Activated CD4-positive, alpha-beta T cell treated with anti-CD3 and anti-CD28 coated beads, Interleukin-2, amount 50 U/mL, for 16 hours (primary cell): Measurements from ENCODE around the gene CHST15.

Experiments used
- DNase-seq: peaks from one replicate; pipeline ENCODE4 v3.0.0-alpha.2; 2020

The CHST15 gene

DNA sequence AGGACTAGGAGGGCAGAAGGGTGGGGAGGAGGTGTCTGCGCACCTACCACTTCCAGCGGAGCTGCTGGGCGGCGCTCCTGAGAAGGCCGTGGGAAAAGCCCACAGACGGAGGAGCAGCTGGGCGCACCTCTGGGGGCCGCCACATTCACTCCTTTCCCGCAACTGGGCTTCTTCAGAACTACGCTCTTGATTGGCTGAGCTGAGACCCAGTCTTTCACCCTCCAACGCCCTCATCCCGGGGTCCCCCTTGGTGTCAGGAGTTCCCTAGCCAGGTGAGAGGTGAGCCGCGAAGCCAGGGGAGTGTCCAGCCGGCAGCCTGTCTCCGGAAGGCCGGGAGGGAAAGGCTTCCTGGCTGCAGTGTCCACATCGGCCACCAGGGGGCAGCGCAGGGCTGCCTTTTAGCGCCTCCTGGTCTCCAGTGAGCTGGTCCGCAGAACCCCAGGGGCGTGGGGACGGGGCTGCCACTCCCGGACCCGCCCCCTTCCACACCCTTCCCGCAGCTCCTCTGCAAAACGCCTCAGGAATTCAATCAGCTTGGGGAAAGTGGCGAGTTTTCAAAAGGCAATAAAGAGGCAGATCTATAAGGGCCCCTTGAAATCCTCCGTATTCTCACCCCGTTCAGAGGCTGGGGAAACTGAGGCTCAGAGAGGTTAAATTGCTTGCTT lies 98.8 kb downstream of the CHST15 start:
- DNase-seq = peak; percentile 73

DNA sequence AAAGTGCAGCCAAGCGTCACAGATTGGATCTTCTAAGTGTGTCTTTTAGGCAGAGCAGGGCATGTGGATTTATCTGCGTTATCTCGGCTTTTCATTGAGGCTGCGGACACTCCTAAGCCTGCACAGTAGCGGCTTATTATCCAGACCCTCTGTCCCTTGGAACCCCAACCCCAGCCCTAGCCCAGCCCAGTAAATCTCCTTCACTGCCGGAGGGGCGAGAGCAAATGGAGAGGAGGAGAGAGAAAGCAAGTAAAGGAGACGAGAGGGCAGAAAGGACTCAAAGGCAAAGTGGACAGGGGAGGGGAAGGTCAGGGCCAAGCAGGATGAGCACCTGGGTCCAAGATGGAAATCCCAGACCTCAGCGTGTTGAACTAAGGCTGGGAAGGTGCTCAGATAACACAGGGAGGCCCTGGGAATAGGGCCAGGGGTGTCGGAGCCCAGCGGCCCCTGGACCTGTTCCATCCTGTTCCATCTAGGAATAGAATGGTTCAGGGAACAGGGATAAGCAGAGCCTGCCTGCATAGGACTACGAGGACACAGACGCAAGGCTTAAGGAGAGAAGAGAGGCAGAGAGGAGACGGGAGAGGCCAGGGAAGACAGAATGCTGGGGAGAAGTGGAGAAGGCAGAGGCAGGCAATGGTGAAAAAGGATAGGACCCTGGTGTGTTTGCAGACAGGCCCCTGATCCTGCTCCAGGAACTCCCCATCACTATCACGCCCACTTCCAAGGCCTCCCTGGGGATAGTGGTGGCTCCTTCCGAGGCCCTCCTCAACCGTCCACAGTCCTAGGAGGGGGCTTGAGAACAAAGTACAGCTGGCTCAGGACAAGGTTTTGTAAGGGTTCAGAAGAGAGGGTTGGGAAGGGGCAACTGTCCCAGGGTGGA lies 99.6 kb downstream of the CHST15 start:
- DNase-seq = no peak

DNA sequence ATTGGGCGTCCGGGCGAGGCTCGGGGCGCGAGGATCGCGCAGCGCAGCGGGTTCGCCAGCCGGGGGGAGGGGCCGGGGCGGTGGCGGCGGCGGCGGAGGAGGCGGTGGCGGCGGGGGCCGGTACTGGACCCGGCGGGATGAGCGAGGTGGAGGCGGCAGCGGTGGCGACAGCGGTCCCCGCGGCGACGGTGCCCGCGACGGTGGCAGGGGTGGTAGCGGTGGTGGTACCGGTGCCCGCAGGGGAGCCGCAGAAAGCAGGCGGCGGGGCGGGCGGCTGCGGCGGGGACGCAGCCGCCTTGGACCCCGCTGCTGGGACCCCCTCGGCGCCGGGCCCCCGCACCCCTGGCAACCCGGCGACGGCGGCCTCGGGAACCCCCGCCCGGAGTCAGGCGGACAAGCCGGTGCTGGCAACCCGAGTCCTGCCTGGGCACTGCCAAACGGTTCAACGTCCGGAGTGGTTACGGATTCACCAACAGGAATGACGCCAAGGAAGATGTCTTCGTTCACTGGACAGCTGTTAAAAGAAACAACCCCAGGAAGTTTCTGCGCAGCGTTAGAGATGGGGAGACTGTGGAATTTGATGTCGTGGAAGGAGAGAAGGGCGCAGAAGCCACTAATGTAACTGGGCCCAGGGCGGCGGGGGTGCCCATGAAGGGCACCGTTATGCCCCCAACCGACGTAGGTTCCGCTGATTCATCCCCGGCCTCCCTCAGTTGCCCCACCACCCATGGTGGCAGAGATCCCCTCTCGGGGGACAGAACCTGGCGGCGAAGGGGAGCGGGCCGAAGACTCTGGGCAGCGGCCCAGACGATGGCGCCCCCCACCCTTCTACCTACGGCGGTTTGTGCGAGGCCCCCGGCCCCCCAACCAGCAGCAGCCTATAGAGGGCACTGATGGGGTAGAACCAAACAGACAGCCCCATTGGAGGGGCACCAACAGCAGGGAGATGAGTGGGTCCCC lies 101.5 kb downstream of the CHST15 start:
- DNase-seq = no peak

DNA sequence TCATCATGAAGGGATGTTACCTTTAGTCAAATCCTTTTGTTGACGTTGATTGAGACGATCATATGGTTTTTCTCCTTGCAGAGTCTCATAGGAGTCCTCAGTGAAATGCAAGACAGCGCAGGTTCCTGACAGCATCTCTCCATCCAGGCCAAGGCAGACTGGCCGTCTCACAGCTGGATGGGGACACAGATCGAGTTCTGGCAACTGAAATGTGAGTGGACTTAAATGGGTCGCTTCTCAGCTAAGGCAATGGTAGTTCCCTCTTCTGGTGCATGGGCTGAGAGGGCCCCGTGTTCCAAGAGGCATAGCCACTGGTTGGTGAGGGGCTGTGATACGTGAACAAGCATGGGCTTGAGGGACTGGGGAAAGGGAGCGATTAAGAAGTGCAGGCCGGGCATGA lies 102.5 kb downstream of the CHST15 start:
- no peak for DNase-seq

DNA sequence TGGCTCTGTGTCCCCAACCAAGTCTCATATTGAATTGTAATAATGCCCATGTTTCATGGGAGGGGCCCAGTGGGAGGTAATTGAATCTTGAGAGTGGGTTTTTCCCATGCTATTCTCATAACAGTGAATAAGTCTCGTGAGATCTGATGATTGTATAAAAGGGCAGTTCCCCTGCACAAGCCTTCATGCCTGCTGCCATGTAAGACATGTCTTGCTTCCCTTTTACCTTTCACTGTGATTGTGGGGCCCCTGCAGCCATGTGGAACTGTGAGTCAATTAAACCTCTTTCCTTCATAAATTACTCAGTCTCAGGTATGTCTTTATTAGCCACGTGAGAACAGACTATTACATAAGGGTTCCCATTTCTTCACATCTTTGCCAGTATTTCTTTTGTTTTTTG lies 104.7 kb downstream of the CHST15 start:
- no peak for DNase-seq

DNA sequence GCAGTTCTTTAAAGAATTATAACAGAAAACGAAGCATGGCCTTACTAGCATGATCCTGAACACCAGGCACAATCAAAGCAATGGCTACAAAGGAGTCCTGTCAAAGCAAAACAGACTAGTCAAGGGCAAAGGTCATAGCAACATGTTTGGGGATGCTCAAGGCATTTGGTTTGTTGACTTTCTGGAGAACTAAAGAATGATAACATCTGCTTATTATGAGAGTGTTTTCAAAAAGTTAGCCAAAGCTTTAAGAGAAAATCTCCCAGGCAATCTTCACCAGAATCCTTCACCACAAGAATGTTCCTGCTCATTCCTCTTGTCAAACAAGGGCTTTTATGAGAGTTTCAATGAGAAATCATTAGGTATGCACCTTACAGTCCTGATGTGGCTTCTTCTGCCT lies 106.7 kb downstream of the CHST15 start:
- no peak for DNase-seq

DNA sequence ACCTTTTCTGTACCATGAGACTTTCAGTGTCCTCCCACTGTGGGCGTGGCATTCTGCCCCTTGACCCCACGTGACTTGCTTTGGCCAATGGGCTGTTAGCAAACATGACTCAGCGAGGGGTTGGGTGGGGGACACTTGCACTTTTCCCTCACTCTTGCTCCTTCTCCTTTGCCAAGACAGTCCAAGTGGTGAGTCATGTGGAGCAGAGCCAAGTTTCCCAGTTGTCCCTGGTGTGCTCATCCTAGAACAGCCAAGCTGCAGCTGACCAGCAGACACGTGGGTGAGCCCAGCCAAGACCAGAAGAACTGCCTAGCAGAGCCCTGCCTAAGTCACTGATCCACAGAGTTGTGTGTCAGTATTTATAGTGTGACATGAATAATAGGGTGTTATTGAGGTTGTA lies 119.0 kb downstream of the CHST15 start:
- no peak for DNase-seq

DNA sequence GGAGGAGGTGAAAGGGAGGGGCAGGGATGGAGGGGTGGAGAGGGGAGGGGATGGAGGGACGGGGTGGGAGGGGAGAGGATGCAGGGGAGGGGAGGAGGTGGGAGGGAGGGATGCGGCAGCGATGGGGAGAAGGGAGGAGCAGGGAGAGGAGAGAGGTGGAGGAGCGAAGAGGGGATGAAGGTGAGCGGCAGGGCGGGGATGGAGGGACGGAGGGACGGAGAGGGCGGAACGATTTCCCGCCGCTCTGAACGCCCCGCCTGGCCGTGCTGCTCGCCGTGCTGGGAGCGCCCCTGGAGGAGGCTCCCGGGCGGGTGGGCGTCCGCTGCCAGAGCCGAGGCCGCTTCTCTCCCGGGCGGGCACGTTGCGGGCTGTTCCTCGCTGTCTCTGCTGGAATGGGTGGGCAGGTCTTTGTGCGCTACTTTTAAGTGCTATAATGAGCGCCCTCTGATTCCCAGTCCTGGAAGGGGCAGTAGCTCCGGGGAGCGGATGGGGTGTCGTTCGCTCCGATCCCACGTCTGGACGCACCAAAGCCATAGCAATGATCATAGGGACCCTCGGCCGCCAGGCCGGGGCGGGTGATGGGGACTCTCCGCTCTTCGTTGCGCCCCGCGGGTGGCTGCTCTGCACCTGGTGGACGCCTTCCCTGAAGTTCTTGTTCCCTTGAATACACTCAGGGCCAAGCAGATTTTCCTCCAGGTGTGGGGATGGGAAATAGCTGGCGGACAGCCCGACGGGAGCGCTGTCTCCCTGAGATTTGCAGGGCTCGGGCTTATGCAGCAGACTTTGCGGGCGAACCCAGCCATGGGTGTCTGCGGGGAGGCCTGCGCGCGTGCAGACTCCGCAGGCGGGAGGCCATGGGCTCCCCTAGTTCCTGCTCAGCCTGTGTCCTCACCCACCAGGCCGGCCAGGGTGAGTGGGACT lies 120.7 kb downstream of the CHST15 start:
- DNase-seq = no peak

DNA sequence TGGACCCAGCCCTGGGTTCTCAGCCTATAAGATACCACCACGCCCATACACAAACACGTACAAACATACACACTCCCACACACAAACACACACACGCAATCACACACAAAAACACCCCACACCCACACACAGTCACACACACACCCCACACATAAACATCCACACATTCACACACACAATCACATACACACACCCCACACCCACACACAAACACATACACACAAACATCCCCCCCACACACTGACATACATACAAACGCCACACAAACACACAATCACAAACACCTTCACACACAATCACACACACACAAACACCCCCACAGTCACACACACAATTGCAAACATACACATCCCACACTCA lies 122.5 kb downstream of the CHST15 start:
- no peak for DNase-seq

DNA sequence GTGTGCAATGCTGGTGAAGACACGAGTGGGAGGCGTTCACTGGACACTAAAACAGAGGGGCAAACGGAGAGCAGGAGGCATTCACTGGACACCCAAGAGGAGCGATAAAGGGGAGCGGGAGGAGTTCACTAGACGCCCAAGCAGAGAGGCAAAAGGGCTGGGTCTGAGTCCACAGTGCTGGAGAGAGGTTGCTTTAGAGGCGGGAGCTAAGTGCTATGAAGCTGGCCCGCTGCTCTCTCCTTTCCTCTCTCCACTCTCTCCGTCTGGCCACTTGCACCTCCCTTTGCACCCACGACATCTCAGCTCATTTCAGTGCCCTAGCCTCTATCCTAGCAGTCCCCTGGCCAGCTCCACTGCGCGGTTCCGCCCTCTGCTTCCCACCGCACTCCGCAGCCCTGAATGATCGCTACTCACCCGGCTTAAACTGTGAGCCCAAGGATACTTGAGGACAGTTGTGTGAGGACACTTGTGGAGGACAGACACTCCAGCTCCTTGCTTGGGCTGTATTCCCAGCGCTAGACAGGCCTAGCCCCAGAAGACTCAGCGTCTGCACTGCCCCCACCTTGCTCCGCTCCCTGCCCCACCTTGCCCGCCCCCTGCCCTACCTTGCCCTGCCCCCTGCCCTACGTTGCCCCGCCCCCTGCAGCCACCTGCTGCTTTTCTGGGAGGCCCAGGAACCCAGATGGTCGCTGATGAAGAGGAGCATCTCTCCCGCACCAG lies 123.0 kb downstream of the CHST15 start:
- DNase-seq = no peak

DNA sequence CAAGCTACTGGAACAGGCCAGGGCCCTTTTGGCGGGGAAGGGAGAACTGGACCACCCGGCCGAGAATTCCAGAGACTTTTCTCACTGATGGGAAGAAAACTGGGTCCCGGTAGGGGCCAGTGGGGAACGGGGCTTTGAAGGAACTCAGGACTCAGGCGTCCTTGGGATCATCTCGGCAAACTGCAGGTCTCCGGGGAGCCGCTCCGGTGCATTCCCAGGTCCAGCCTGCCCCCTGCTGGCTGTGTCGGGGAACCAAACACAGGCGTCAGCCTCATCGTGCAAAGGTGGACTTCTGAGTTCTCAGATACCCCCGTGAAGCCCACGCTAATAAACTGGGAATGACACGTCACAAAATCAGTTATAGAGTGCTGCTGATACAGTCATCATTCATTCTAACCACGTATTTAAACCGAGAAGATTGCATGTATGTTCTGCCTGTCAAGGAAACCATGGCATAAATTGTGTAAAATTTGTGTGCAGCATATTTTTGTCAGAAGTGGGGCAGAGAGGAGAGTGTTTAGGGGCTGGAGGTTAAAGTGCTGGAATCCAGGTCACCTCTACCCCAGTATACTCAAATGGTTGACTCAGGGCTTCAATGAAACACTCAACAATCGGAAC lies 125.7 kb downstream of the CHST15 start:
- DNase-seq = peak; percentile 57

DNA sequence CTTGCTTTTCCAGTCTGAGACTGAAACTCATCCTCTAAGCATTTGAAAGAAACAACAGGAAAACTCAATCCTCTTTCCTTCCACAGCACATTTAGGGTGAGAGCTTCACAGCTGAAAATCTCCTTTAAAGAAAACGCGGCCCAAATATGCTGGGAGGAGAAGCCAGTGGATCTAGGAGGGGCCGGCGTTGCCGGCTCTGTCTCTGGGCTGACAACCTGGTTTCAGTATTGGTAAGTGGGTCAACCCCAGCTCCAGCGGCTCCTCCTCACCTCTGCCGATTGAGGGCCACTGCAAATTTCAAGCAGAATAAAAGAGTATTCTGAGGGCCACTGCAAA lies 126.5 kb downstream of the CHST15 start:
- DNase-seq = no peak

DNA sequence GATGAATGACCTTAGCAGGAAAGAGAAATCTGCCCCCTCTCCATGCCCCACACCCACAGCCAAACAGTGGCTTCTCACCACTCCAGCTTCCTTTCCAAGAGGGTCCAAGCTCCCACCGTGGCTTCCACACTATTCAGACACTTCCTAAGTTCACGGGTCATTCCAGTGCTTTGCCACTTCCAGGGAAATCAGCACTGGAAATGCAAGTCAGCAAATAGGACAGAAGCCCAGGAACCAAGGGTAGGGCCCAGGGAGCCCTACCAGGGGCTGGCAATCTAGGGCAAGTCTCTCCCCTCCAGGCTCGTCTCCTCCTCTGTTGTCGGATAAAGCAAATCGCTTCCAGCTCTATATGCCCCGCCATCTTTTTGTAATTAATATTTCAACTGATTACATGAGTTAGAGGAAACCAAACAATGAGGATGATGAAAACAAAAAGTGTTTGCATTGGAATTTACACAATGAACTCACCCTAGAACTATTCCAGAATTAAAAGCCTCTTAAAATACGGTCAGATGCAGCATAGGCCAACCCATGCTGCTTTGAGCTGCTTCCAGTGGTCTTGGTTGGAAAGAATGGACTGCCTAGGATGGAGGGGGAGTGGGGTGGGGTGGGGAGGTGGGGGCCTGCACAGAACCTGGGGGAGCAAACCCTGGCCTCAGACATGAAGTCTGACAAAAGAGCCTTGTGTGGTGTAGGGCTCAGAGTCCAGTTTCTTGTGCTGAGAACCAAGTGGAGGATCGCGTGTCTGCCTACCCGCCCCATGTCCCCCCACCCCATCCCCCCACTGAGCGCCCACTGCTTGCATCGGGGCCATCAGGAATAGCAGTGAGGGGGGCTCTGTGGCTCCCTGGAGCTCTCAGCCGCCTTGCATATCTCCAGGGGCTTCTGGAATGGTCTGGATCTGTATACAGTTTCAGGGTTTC lies 127.2 kb downstream of the CHST15 start:
- no peak for DNase-seq

DNA sequence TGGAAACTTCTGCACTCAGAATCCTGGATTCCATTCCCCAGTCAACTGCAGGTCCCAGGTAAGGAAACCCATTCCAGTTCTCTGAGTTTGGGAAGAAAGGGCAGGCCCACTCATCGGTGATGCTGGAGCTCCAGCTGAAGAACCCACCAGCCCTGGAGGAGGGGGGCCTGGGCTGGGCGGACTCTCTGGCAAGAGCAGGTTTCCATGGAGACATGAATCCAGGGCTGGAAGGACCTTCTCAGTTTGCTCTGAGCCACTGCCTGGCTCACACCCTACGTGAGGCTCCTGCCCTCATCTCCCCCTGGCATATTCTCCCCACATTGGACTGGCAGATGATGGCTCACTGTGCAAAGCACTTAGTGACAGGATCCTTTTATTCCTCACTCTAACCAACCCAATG lies 128.4 kb downstream of the CHST15 start:
- DNase-seq = no peak

DNA sequence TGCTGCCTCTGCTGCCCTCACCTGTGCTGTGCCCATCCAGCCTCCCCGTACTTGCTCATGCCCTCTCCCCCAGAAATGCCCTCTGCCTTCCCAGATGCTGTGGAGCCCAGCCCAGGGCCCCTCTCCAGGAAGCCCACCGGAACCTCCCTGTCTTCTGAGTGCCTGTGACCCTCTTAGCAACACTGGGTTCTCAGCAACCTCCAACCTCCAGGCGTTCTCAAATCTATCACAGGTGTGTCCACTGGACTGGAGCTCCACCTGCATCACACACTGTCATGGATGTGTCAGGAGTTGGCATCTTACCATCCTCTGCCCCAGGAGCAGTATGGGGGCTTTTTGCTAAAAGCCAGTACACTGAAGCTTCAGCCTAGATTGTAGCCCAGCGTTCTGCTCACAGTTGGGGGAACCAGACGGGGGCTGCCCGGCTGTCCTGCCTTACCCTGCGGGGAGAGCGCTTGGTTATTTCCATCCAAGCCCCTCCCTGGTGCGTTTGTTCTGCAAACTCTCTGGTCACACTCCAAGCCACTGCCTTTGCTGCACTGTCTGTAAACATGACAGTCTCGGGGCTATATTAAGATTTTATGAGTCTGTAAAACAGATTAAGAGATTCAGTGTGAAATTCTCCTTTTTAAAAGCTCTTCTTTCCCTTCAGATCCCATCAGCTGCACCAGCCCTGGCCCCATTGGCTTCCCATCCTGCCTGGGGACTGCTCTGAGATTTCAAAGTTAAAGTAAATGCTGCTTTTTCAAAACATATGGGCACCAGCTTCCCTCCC lies 130.5 kb downstream of the CHST15 start:
- no peak for DNase-seq

DNA sequence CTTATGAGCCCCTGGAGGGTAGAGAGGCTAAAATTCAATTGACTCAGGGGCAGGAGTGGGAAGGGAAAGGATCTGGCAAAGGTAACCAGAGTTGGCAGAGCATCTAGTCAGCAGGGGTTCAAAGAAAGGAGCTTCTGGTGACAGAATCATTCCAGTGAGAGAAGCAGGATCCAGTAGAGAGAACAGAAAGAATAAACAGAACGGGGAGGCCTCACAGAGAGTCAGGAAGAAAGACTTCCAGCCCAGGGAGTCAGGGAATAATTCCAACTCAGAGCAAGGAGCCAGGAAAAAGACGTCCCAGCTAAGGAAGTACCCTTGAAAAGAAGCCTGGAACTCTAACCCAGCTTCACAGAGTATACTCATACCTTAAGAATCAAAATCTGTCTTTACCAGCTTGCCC lies 135.2 kb downstream of the CHST15 start:
- DNase-seq = no peak
